Measurements from ENCODE around the gene PNCK.
"Not testable (repeated sequence)": the region's sequence is repeated elsewhere in the genome, so short reads cannot be mapped to it uniquely, and the experiment has no call there.

The PNCK gene
- total RNA-seq: 0.05 to 0.09 reads per million in 2 donors

DNA sequence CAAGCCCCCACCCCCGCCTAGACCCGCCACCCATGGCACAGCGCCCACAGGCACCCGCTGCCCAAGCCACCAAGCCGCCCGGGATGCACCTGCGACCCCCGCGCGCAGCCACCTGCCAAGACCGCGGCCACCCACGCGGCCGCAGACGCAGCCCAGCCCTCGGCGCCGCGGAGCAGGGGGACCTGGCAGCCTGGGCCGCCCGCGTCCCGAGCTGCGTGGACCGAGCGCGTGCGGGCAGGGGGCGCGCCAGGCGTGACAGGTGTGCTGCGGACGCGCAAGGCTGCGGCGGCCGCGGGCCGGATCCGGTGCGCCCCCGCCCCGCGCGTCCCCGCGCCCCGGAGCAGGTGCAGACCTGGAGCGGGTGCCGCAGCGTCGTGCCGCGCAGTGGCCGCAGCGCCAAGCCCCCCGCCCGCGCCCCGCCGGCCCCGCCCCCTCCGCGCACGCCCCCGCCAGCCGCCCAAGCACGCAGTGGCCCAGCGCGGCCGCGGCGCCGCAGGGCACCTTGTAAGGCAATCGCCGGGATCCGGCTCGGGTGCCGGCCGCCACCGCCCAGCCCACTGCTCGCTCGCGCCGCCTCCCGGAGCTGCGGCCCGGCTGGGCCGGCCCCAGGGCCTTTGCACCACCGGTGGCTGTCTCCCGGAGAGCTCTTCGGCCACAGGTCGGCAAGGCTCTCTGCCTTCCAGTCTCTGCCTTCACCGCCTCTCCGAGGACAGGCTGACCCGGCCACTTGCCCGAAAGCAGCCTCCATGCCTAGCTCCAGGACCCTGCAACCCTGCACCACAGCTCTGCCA is at the start of gene PNCK:
PNCK (minus strand) TSS at position 386 of the 791 bp plus-strand sequence. CDS start 737 bp downstream, outside the sequence.
- DNase-seq: no peak

DNA sequence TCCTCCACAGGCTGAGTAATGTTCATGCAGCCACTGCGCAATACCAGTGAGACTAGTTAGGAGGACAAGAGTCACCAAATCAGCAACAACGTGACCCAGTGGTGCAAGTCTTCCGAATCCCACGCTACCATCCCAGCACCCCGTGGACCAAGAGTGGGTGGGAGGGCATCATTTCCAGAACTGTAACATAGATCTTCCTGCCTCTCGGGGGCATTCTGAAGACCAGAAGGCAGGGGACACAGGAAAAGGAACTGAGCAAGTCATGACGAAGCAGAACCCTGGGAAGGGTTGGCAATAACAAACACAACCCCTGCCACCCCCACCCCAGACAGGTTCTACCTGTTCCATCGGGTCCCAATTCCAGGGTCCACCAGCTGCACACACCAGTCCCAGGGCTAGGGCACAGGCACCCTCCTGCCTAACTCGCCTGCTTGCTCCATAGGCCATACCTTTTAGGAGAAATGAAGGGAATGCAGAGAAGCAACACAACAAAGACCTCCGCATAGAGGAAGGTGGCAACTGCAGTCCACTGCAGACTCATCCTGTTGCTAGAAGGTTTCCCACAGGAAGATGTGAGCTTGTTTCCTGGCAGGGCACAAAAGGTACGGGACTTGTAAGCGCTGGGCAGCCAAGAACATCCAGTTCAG is 49.2 kb upstream of the PNCK start:
- DNase-seq: no peak

DNA sequence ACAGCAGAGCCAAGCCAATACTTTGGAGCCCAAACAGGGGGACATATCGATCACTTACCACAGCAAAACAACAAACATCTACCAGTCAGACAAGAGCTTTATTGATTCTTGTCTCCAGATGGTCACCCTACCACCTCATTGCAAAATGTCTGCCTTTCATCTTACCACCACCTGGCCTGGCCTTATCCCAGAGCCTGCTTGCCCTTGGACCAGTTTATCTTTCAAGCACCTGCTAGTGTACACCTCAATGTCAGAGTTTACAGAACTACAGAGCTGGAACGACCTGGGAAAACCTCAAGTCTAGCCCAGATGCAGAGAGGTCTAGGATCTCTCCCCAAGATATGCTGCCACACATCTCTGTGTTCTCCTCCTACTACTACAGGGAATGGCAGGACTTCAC is 46.1 kb upstream of the PNCK start:
- no peak for DNase-seq

DNA sequence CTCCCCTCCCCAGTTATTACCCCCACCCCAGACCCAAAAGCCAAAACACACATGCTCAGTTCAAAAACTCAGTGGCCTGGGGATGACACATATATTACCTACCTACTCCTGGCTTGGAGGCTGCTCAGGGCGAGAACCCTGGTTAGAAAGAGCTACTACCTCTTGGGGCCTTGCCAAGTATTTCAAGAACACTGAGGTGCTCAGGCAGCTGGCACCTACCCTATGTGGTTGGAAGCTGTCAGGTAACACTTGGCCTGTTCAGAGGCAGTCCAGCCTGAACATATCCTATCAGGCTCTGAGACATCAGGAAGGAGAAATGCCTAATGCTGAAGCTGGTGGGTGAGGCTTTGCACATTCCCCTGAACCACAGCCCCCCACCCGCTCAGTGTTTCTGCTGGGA is 45.6 kb upstream of the PNCK start:
- no peak for DNase-seq

DNA sequence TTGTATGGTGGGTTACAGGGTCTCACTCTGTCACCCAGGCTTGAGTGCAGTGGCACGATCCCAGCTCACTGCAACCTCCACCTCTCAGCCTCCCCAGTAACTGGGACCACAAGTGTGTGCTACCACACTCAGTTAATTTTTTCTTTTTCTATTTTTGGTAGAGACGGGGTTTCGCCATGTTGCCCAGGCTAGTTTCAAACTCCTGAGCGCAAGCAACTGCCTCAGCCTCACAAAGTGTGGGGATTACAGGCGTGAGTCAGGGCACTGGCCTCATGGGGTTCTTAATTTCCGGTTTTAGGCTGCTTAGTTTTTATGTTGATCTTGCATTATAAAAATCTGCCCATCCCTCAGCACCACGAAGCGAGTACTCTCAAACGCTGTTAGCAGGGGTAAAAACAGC is 43.8 kb upstream of the PNCK start:
- DNase-seq: no peak

DNA sequence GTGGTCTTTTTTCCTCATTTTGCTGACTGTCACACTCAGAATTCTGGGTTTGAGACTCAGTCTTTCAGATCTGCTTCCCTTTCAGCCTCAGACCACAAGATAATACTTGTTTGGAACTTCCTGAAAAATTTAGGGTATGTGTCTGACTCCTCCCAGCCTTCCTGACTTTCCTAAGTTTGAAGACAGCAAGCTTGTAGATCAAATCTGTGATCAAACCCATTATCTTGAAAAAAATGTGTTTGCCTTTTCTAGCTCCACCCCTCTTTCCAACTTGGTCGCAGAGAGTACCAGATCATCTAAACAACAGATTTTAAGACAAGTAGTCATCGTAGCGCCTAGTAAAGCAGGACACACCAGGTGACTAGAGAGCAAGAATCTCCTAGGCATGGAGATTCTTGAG is 40.6 kb upstream of the PNCK start:
- DNase-seq: no peak

DNA sequence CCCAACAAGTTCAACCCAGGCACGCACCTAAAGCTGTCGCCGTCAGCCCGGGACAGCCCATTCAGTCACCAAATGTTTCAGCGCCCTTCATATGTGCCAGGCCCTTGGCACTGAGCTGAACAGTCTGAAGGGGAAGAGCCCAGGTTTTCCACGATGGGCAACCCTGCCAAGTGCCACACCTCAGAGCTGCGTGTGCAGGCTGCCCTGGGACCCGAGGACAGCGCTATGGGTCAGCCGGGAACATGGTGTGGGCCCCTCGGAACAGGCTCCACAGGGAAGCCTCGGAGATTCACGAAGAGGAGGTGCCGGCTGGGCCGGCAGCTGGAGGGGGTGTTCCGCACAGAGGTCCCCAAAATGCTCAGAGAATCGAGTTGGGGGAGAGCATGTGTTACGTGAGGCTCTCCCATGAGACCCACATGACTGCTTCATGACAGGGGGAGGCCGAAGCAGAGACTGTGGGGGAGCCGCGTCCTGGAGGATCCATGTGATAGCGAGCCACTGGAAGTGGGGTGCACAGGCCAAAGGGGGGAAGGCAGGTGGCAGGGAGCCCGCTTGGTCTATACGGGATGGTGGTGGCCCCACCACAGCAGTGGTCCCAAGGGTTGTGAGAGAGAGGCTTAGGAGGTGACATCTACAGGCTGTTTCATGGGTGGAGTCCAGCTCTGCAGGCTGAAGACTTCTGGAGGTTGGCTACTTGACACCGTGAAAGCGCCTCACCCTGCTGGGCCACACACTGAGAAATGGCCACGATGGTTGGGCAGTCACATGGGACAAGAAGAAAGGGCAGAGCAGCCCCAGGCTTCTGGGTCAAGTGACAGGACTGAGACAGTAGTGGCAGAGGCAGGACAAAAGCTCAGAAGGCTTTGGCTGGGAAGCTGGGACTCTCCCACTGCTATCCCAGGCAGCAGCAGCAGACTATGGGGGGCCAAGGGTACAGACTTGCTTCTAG is 36.4 kb upstream of the PNCK start:
- DNase-seq: no peak

DNA sequence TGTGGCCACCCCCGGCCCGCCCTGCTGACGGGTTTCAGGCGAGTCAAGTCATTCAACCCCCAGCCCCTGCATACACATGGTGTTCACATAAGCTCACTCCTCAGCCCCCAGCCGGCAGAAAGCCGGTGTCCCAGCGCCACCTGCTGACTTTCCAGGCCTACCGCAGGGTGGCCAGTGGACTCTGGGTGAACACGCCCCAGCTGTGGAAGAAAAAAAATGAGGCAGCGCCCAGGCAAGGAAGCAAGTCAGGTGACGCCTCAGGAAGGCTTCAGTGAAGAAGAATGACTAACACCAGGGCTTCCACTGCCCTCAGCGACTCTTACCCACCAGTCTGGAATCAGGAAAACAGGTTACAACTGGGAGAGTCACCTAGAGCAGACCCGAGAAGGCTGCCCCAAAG is 34.8 kb upstream of the PNCK start:
- no peak for DNase-seq

DNA sequence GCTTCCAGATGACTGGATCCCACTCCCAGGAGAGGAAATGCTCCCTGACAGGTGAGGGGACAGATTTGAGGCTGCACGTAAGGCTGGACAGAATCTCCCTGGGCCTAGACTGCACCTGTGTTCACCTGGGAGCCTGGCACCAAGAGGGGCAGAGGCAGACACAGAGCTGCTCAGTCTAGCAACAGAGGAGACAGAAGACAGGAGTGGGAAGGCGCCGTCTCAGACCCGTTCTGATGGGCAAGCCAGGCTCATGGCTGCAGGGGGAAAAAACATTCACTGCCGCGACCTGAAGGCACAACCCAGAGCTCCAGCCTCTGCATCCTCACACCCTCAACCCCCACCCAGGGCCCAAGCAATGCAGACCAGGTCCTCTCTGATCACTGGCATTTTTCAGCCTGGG is 33.8 kb upstream of the PNCK start:
- no peak for DNase-seq

DNA sequence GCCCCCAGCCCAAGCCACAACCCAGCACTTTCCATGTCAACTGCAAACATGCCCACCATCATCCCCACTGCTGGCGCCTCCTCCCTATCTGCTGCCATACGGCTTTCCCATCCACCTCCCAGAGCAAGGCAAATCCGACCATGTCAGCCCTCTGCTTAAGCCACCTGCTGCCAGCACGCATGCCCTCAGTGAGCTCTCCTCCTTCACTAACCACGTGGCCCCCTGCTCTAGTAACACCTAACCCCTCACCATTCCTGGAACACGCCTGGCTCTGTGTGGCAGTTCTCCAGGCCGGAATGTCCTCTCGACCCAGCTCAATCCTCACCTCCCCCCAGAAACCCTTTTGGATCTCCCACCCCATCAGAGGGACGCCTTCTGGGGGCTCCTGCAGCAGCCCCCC is 33.2 kb upstream of the PNCK start:
- DNase-seq: no peak

DNA sequence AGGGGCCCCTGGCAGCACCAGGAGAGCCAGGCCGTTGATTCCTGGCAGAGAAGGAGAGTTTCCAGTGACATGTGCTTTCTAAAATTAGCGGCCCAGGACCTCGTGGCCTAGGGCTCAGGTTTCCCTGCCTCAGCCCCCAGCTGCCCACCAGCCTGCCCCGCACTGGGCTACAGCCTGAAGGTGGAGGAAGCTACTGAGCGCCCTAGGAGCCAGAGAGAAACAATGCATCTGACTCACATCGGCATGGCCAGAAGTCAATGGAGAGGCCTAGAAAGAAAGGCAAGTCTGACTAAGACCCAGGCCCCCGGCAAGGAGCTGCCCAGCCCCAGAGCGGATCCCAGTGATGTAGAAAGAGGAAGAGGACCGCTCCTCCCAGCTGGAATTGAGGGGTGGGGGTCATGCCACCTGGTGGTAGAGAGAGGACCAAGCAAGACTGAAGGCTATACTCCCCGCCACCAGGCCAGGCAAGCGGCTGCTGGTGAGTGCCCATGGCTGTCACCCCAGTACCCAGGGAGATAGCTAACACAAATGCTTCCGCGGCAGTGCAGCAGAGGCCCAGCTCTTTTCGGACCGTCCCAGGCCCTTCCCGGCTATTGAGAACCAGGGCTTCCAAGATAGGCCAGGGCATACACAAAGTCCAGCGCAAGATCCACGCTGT is 31.9 kb upstream of the PNCK start:
- not testable (repeated sequence) for DNase-seq

DNA sequence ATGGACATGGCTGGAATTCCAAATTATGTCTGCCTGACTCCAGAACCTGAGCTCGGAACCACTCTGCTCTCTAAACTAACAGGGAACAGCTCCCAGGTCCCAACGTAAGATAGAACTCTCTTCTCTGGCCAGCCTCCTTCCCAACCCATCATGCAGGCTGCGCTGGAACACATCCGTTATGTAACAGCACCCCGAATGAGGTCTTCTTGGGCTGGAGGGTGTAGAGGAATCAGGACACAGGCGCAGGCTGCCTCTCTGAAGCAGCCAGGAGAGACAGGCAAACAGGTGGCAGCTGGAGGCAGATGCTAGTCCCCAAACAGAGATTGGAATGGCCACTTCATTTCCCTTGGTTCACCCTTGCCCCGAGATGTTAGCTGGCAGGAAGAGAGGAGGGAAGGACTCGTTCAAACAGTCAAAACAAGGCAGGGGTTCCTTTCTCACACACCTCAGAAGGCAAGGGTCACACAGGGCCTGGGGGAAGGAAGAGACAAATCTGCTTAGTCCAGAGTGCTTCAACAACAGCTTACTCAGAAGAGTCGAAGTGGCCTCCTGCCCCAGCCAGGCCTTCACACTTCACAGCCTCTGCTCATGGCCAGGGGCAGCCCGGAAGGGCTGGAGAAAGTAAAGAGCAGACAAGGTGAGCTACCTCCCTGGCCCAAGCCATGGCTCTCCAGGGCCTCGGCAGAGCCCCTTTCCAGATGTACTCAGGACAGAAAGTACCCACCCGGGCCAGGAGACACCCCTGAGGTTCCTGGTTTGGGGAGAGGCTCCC is 31.2 kb upstream of the PNCK start:
- not testable (repeated sequence) for DNase-seq

DNA sequence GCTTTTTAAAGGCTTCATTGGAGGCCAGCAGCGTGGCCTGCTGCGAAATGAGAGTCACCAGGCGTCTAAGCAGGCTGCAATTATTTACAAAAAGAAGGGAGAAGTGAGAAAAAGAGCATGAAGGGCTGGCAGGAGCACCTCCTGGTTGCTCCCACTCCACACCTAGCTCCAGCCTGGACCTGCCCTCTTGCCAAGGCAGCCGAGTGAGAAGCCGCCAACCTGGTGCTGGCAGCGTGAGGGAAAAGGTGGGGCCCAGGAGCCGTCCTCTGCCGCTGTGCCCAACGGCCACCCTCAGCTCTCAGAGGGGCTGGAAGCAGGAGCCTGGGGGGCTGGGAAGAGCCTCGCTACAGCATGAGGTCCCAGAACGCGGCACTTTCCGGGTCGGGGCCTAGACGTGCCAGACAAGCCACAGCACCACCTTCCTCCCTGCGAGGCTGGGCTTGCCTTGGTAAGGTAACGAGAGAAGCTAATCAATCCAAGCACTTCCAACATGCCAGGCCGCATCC is 30.5 kb upstream of the PNCK start:
- no peak for DNase-seq

DNA sequence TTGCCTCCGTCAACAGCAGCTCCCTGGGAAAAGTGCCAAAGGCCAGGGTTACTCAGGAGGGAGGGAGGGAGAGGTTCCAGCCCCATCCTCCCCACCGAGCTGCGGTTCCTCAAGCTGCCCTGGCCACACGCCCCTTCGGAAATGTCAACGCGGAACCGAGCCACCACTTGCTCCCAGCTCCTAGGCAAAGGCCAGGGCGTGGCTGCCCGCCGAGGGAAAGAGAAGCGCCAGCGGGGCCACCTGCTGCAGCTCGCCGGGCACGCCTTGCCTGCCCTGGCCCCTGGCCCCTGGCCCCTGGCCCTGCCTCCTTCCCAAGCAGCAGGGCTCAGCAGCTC is 29.4 kb upstream of the PNCK start:
- DNase-seq: no peak

DNA sequence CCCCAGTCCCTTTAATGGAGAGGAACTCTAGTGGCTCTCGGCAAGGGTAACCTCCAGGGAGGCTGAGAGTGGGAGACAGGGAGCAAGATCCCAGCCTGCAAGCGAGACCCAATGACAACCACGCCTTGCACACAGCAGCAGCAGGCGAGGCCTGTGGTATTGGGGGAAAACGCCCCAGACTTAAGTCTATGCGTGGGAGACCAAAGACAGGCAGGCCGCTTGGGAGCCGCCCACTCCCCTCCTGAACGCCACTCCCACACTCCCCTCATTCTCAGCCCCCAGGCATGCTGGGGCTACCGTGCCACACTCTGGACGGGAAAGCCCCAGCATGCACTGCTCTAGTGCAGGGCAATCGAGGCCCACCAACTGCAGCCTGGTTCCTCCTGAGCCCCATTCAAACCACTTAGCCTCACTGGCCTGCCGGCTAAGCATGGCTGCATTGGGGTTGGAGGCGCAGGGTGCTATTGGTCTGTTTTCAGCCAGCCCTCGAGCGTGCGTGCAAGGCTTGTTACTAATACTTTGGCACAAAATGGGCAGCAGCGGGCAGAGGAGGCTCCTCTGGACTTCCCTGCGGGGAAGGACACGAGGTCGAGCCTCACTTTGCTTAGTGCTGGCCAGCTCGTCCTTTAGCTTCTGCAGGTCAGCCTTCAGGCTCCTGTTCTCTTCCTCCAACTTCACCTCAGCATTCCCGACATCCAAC is 28.9 kb upstream of the PNCK start:
- DNase-seq: no peak

DNA sequence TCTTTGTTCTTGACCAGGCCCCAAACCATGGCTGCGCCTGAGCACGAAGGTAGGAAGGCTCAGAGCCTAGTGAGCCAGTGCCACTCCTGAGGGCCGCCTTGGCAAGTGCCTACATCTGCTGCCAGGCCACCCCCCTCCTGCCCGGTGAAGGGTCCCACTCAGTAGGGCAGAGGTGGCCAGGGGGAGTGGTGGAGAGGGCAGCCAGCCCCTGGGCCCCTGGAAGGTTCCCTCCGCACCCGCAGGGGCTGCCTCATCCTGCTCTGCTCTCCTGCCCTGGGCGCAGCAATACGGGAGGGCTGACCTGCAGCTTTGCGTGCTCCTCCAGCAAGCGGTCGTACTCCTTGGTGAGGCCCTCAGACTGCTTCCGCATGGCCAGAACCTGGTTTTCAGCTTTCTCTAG is 28.1 kb upstream of the PNCK start:
- no peak for DNase-seq

DNA sequence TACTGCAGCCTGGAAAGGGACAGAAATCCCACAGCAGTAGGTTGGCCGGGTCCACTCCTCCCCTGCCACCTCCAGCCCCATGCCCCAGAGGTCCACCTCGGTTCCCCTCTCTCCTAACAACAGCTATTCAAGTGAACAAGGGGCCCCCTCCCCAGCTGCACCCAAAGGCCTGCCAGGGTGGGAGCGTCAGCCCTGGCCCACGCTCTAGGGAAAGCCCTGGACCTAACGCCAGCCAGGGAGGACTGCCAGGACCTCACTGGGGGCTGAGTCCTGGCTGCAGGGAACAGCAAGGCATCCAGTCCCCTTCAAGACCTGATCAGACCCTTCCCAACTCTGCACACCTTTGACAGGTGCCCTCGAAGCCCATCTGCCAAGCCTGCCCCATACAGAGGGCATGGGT is 27.4 kb upstream of the PNCK start:
- DNase-seq: no peak

DNA sequence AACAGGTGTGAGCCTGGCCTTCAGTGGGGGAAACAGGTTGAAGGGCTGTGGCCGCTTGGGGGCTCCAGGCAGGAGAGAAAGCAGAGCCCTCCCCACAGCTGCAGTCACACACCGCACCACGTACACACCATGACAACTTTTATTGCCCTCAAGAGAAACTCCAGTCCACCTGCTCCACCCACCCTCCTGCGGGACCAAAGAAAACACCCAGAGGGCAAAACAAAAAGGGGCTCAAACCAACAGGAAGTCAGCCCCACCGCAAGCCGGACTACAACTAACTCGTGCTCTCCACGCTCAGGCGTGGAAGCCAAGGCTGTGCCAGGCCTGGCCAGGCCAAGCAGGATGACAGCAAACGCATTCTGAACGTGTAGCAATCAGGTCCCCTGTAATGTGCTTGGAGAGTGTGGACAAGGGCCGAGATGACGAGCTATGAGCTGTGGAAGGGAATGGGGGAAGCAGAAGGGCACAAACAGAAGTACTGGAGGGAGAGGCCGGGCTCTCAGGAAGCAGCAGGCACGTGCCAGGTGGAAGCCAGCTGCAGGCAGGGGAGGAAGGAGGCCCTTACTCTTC is 26.8 kb upstream of the PNCK start:
- no peak for DNase-seq

DNA sequence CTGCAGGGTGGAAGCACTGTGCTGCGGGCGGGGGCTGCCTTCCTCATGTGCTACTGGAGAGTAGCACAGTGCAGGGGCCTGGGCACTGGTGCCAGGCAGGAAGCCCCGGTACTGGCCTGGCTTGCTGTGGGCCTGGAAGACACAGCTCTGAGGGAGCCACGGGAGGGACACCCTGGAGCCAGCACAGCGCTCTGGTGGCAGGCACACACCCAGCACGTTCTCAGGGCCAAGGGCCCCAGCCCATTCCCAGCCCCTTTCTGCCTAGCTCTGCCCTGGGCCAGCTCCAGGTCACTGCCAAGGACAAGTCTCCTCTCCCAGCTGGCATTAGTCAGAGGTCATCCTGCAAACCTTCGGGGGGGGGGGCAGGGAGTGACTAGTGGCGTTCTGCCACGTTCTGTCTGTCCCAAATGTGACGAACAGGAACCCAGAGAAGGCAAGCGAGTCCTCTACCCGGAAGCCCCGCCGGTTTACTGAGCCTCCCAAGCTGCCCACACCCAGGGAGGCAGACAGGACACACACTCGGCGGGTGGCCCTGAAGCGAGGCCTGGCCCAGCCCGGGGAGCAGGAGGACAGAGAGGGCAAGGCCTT is 26.3 kb upstream of the PNCK start:
- DNase-seq: not testable (repeated sequence)

DNA sequence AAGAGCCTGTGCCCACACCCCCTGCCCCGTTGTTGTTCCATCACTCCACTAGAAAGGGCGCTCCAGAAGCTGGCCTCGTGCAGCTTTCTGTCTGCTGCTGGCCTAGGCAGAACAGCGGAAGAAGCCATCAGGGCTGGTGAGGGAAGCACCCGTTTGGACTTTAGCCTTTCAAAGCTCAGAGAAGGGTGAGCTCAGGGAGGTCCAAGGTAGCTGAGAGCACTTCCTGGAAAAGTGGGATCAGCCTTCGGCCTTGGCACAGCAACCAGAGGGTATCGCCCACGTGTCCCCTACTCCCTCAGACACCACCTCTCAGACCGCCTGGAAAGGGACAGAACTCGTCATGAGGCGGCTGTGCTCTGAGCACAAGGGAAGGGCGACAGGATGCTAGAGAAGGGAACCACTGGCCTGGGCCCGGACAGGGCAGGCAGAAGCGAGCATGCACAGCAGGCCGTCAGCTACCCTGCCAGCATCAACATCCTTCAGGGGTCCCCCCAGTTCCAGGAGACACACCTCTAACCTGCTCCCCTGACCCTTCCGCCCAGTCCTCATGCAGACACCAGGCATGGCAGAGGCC is 25.7 kb upstream of the PNCK start:
- not testable (repeated sequence) for DNase-seq
